ENCODE data around the gene IMP3. TPM values are rescaled to one million over a fixed set of nuclear protein-coding genes. Genes with fewer than 3 reads are reported as not detected.

IMP3 gene, protein sequence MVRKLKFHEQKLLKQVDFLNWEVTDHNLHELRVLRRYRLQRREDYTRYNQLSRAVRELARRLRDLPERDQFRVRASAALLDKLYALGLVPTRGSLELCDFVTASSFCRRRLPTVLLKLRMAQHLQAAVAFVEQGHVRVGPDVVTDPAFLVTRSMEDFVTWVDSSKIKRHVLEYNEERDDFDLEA
- total RNA-seq = 96.5 and 103 TPM in 2 replicates

GRCh38 chr15:75639709-75640482, at the start of gene IMP3:
IMP3 (minus strand) TSS chr15:75640224; CDS start chr15:75640168, 56 bp downstream.

DNA sequence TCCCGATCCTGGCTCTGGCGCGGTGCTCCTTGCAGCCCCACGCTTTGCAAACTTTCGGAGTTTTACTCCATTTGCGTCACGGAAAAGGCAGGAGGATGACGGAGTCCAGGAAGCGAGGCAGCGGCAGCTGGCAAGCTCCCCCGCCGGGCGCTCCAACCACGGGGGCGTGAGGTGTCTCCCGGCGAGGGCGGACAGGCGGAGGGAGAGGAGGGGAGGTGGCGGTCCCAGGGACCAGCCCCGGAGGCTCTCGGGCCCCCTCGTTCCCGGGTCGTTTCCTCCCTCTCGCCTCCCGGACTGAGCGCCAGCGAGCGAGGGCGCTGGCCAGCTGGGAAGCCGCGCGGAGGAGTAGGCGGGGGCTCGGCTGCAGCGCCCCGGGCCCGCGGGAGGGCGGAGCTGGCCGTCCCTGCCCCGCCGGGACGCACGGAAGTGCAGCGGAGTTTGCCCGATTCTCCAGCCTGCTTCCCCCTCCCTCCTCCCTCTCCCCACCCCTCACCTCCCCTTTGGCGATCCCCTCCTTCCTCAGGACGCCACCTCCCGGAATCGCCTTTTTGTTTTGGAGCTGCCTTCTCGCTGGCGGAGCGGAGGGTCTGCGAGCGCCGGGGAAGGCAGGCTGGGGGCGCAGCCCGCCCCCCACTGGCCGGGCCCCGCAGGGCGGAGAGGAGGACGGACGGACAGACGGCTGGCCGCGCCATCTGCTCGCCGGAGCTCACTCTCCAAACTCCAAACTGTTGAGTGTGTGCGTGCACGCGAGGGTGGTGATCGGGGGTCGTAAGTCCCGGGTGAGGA, 7.5 kb upstream of the IMP3 start, which contains the start of gene SNX33:
TSS of gene SNX33 (plus strand) at position 543 of the 786 bp plus-strand sequence. CDS start 1,191 bp downstream, outside the sequence.

GRCh38 chr15:75625542-75626347, 14.3 kb downstream of the IMP3 start, which contains the start of gene SNUPN:
SNUPN (minus strand) TSS chr15:75625725; CDS start chr15:75621051, 4,674 bp downstream.

Other genes starting within 250 kb of the IMP3 start
- gene SIN3A, start 188.5 kb downstream of the IMP3 start, total RNA-seq = 14.6 and 22.9 TPM in 2 replicates
- 15.3 and 15.7 TPM in 2 replicates for gene PTPN9, start 60.9 kb downstream of the IMP3 start, total RNA-seq
- gene SNUPN, start 14.5 kb downstream of the IMP3 start, total RNA-seq = 24.4 and 28.1 TPM in 2 replicates
- gene SNX33, start 7.7 kb upstream of the IMP3 start, total RNA-seq = 4.0 and 4.5 TPM in 2 replicates
- gene CSPG4, start 72.6 kb upstream of the IMP3 start, total RNA-seq = 0.32 and 1.2 TPM in 2 replicates
- 41.9 and 57.1 TPM in 2 replicates for gene UBE2Q2, start 203.2 kb upstream of the IMP3 start, total RNA-seq